IMR-90 (cell line): ENCODE results near the gene CPB2. TPM values are rescaled to one million over a fixed set of nuclear protein-coding genes. Genes with fewer than 3 reads are reported as not detected.

ENCODE experiments used
- ATAC-seq: fragments of 200-7000 bp; cut with Tn5 transposase; 2 replicates; pipeline ENCODE4 v1.9.1; 2020; ENCODE audit warnings: low read depth, mild to moderate bottlenecking, moderate library complexity
- BruUV-seq: library from RNA; stranded (reverse); fragments of 400-500 nt; replicated peaks from 2 replicates; lab custom pipeline; 2021; lab: Mats Ljungman, UMichigan
- CTCF ChIA-PET: fragments of 300-600 bp; formaldehyde crosslinking; extraction: SDS; loops from one replicate; lab custom pipeline; 2021; ENCODE audit warnings: antibody characterized with exemption; lab: Yijun Ruan, JAX
- POLR2A ChIA-PET: fragments of 300-600 bp; sonication (Branson Sonifier 250); formaldehyde crosslinking; loops from one replicate; lab custom pipeline; 2022; ENCODE audit warnings: antibody characterized with exemption; ENCODE audit not compliant: unreplicated experiment; lab: Charles Lee
- DNase-seq: peaks from one replicate; pipeline ENCODE4 v3.0.0; 2013
- H2AFZ ChIP-seq: replicated peaks from 2 replicates; pipeline ENCODE3; 2013; ENCODE audit warnings: low read length, mild to moderate bottlenecking; ENCODE audit not compliant: poor library complexity
- H2AK5ac ChIP-seq: 2 replicates; pipeline ENCODE4 v1.6.1; 2013; ENCODE audit warnings: low read depth, low read length, inconsistent platforms
- H2AK9ac ChIP-seq: replicated peaks from 2 replicates; pipeline ENCODE3; 2013; ENCODE audit warnings: mild to moderate bottlenecking, low read depth, low read length, moderate library complexity; ENCODE audit not compliant: poor library complexity
- H2BK120ac ChIP-seq: 2 replicates; pipeline ENCODE4 v1.6.1; 2013; ENCODE audit warnings: low read depth, low read length, inconsistent platforms
- H2BK15ac ChIP-seq: 3 replicates; pipeline ENCODE4 v1.6.1; 2013; ENCODE audit warnings: low read depth, low read length, inconsistent platforms
- H2BK20ac ChIP-seq: 2 replicates; pipeline ENCODE4 v1.6.1; 2013; ENCODE audit warnings: low read depth, mild to moderate bottlenecking, inconsistent platforms, low read length, moderate library complexity
- H2BK5ac ChIP-seq: 2 replicates; pipeline ENCODE4 v1.6.1; 2013; ENCODE audit warnings: mild to moderate bottlenecking, low read depth, low read length, inconsistent platforms; ENCODE audit not compliant: poor library complexity, severe bottlenecking
- H3K14ac ChIP-seq: replicated peaks from 2 replicates; pipeline ENCODE4 v1.6.1; 2013; ENCODE audit warnings: low read depth, low read length, inconsistent platforms
- H3K18ac ChIP-seq: 2 replicates; pipeline ENCODE4 v1.6.1; 2013; ENCODE audit warnings: low read depth, low read length, control low read depth
- H3K23ac ChIP-seq: 2 replicates; pipeline ENCODE4 v1.6.1; 2013; ENCODE audit warnings: low read depth, low read length, inconsistent platforms
- H3K27ac ChIP-seq: 2 replicates; pipeline ENCODE4 v1.5.1; 2013; ENCODE audit warnings: mild to moderate bottlenecking, control low read depth, low read length; ENCODE audit not compliant: insufficient read depth
- H3K27me3 ChIP-seq: 2 replicates; pipeline ENCODE4 v1.6.1; 2013; ENCODE audit warnings: low read length; ENCODE audit not compliant: control insufficient read depth, insufficient read depth
- H3K36me3 ChIP-seq: 2 replicates; pipeline ENCODE4 v1.6.1; 2013; ENCODE audit warnings: low read length, mixed read lengths; ENCODE audit not compliant: control insufficient read depth, insufficient read depth
- H3K4ac ChIP-seq: 2 replicates; pipeline ENCODE4 v1.6.1; 2013; ENCODE audit warnings: low read depth, low read length, inconsistent platforms
- H3K4me1 ChIP-seq: 2 replicates; pipeline ENCODE4 v1.6.1; 2013; ENCODE audit warnings: low read length, mixed read lengths; ENCODE audit not compliant: control insufficient read depth, insufficient read depth
- H3K4me2 ChIP-seq: 2 replicates; pipeline ENCODE4 v1.6.1; 2013; ENCODE audit warnings: low read depth, mild to moderate bottlenecking, control low read depth, low read length, moderate library complexity
- H3K4me3 ChIP-seq: 2 replicates; pipeline ENCODE4 v1.5.1; 2013; ENCODE audit warnings: low read depth, mild to moderate bottlenecking, control low read depth, low read length, moderate library complexity; ENCODE audit not compliant: insufficient read depth
- H3K56ac ChIP-seq: 2 replicates; pipeline ENCODE4 v1.6.1; 2013; ENCODE audit warnings: low read length, inconsistent platforms; ENCODE audit not compliant: insufficient read depth; ENCODE audit errors: extremely low read depth
- H3K79me1 ChIP-seq, 2 experiments: 2 replicates each; pipeline ENCODE4 v1.6.1; 2013; ENCODE audit warnings: low read length in 2 of 2, inconsistent platforms in 1 of 2, low read depth in 1 of 2
- H3K9ac ChIP-seq: 2 replicates; pipeline ENCODE4 v1.6.1; 2013; ENCODE audit warnings: low read depth, low read length, control low read depth
- H3K9me1 ChIP-seq: 2 replicates; pipeline ENCODE4 v1.6.1; 2013; ENCODE audit warnings: low read length, inconsistent platforms; ENCODE audit not compliant: insufficient read depth
- H3K9me3 ChIP-seq: 2 replicates; pipeline ENCODE4 v1.6.1; 2013; ENCODE audit warnings: low read length; ENCODE audit not compliant: control insufficient read depth, insufficient read depth
- H4K20me1 ChIP-seq: 2 replicates; pipeline ENCODE4 v1.6.1; 2013; ENCODE audit warnings: low read length, inconsistent platforms; ENCODE audit not compliant: insufficient read depth
- H4K5ac ChIP-seq: 2 replicates; pipeline ENCODE4 v1.6.1; 2013; ENCODE audit warnings: mild to moderate bottlenecking, low read depth, low read length, control low read depth
- H4K8ac ChIP-seq, 2 experiments: 2 replicates each; pipeline ENCODE4 v1.6.1; 2013; ENCODE audit warnings: low read depth in 2 of 2, low read length in 2 of 2, control low read depth in 1 of 2, inconsistent platforms in 1 of 2
- H4K91ac ChIP-seq: 2 replicates; pipeline ENCODE4 v1.6.1; 2013; ENCODE audit warnings: low read depth, low read length, inconsistent platforms; ENCODE audit not compliant: insufficient read depth
- CEBPB ChIP-seq: IDR thresholded peaks from 2 replicates; pipeline ENCODE4 v1.6.1; 2012; ENCODE audit warnings: low read depth, low read length, improper control_type of control experiment
- FOS ChIP-seq: fragments of 150-350 bp; IDR thresholded peaks from 2 replicates; pipeline ENCODE4 v1.6.1; 2016; ENCODE audit warnings: low read depth, low read length
- MAFK ChIP-seq: IDR thresholded peaks from 2 replicates; pipeline ENCODE4 v1.6.1; 2012; ENCODE audit warnings: low read depth, low read length, improper control_type of control experiment
- MXI1 ChIP-seq: IDR thresholded peaks from 2 replicates; pipeline ENCODE4 v1.6.1; 2012; ENCODE audit warnings: low read depth, mild to moderate bottlenecking, low read length, moderate library complexity, borderline replicate concordance
- RCOR1 ChIP-seq: IDR thresholded peaks from 2 replicates; pipeline ENCODE4 v1.6.1; 2012; ENCODE audit warnings: mild to moderate bottlenecking, low read length, improper control_type of control experiment; ENCODE audit not compliant: insufficient replicate concordance
- RFX5 ChIP-seq: IDR thresholded peaks from 2 replicates; pipeline ENCODE4 v1.8.0; 2012; ENCODE audit warnings: low read depth, mild to moderate bottlenecking, low read length, moderate library complexity
- USF2 ChIP-seq: fragments of 150-350 bp; IDR thresholded peaks from 2 replicates; pipeline ENCODE4 v1.6.1; 2017; ENCODE audit warnings: mild to moderate bottlenecking, antibody characterized with exemption, low read length, low read depth
- WGBS, 2 experiments: methylation state at CpG; one replicate each; pipeline versions ENCODE4 v1.1.5 to v1.1.7; 2013; ENCODE audit warnings: missing lambda C conversion rate in 2 of 2; ENCODE audit not compliant: insufficient read length in 1 of 2; ENCODE audit errors: extremely low coverage in 2 of 2; 5-methylcytosine and 5-hydroxymethylcytosine counted together
- dilution Hi-C: fragments of 300-500 bp; cut with HindIII; formaldehyde crosslinking; loops from one replicate; pipeline ENCODE4 v1.14.3; 2018; ENCODE audit warnings: low sequenced_read_pairs; ENCODE audit not compliant: unreplicated experiment
- in situ Hi-C: fragments of 300-500 bp; cut with MboI; formaldehyde crosslinking; loops from 3 replicates; pipeline ENCODE4 v1.14.3; 2019; ENCODE audit warnings: low sequenced_read_pairs, inconsistent platforms, mixed read lengths
- intact Hi-C: fragments of 100-400 bp; cut with micrococcal nuclease; formaldehyde crosslinking; loops from 2 replicates; pipeline ENCODE4 v1.10.0; 2022
- polyA plus RNA-seq, 3 experiments: library from polyadenylated mRNA; depleted of rRNA; stranded (reverse); fragments of >200 nt; gene quantifications; 2 replicates each; pipeline ENCODE4 v1.2.3, GENCODE V29; 2012; ENCODE audit warnings: low replicate concordance in 1 of 3
- total RNA-seq: library from RNA; depleted of rRNA; stranded (reverse); fragments of >200 nt; gene quantifications from 2 replicates; pipeline ENCODE4 v1.2.3, GENCODE V29; 2012

CPB2 gene
- total and polyA plus RNA-seq, 2 of the 4 experiments (the other 2 are of a cell fraction): not detected

DNA sequence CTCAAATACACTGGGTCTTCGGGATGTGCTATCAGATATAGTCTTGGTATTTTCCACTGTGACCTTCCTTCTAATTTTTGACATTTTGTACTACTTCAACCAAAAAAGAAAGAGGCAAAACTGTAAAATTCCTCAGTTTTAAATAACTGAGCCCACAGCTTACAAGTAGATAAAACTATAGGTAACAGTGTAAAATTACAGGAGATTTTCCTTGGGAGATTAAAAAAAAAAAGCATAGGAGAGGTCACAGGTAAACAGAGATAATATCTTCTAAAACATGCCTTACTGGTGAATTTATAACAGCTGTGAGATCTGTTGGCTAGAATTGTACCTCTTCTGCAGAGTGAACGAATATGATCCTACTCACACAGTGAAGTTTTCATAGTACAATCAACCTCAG, 59.4 kb downstream of the CPB2 start:
- H3K9ac ChIP-seq: no peak overlapping the region
- 0 out of 2 replicates have a peak, but pooled peaks cover 2% of the 10 kb centered on the region for H3K9me1 ChIP-seq
- H2BK120ac ChIP-seq: no peak overlapping the region
- no peak overlapping the region for H2BK20ac ChIP-seq
- peaks cover 9% of the 10 kb centered on the region for H4K20me1 ChIP-seq
- H3K27me3 ChIP-seq: no peaks in the 10 kb centered on the region
- H2AFZ ChIP-seq: no peak overlapping the region
- H4K5ac ChIP-seq: no peak overlapping the region
- H3K56ac ChIP-seq: no peak overlapping the region
- intact Hi-C loops (no loop called here), in situ Hi-C loops (no loop called here), dilution Hi-C loops (no loop called here)
- H4K91ac ChIP-seq: no peak overlapping the region
- POLR2A ChIA-PET: no interaction called here
- peaks cover 1% of the 10 kb centered on the region; the same call in 1 of the 2 replicates for H3K36me3 ChIP-seq
- no peak overlapping the region for H4K8ac ChIP-seq
- H3K4me1 ChIP-seq: peaks cover 2% of the 10 kb centered on the region; the same call in 1 of the 2 replicates
- no peaks in the 10 kb centered on the region for H3K9me3 ChIP-seq
- no peak for ATAC-seq
- no peak overlapping the region for H3K27ac ChIP-seq
- H3K4me3 ChIP-seq: no peak overlapping the region
- no TSS peak for BruUV-seq
- no peak overlapping the region for H3K14ac ChIP-seq
- H3K4ac ChIP-seq: no peak overlapping the region
- H3K18ac ChIP-seq: no peak overlapping the region
- no peak overlapping the region for H2AK9ac ChIP-seq
- CTCF ChIA-PET: interaction anchor here (0.6 kb wide), 1 partner anchor 185 kb away, joined by 5 read pairs; no protein-coding TSS in a partner anchor
- H2AK5ac ChIP-seq: no peak overlapping the region
- H2BK15ac ChIP-seq: no peak overlapping the region
- H3K4me2 ChIP-seq: no peak overlapping the region
- no peak overlapping the region for H3K23ac ChIP-seq
- WGBS, 2 experiments: no CpG with 5 or more reads among the region's 2 CpGs
- H3K79me1 ChIP-seq: peaks cover 3 to 22% of the 10 kb centered on the region in 2 experiments; a peak in 2 of 4 replicates
- no peak overlapping the region for H2BK5ac ChIP-seq
- TF ChIP-seq MAFK (no peak), RFX5 (no peak), FOS (no peak), USF2 (no peak), CEBPB (no peak), RCOR1 (no peak), MXI1 (no peak)
- no peak for DNase-seq
